HG03095 (cell line): ENCODE results near the gene GGCT.

ENCODE experiments used
- ATAC-seq: cut with Tn5 transposase; IDR thresholded peaks from one replicate; pipeline ENCODE4 v1.9.1; 2021; ENCODE audit warnings: moderate library complexity; ENCODE audit not compliant: unreplicated experiment

GGCT gene

GRCh38 chr7:30479202-30480120, 25.2 kb downstream of the GGCT start:
- no peak for ATAC-seq

GRCh38 chr7:30478349-30479201, 26.1 kb downstream of the GGCT start, which contains the start of gene NOD1:
NOD1 (minus strand) TSS chr7:30478784; CDS start chr7:30456921, 21,863 bp downstream.
- peak; percentile 91 for ATAC-seq

- no peak for ATAC-seq
Measured at GRCh38 chr7:30476459-30477145, 28.0 kb downstream of the GGCT start.

GRCh38 chr7:30475580-30475979, 29.0 kb downstream of the GGCT start:
- ATAC-seq, result no peak

- no peak for ATAC-seq
Measured at GRCh38 chr7:30474893-30475292, 29.7 kb downstream of the GGCT start.

- ATAC-seq, result no peak
Measured at GRCh38 chr7:30474485-30474884, 30.1 kb downstream of the GGCT start.

- no peak for ATAC-seq
Measured at GRCh38 chr7:30473903-30474302, 30.7 kb downstream of the GGCT start.

GRCh38 chr7:30472784-30473775, 31.5 kb downstream of the GGCT start:
- ATAC-seq, result no peak

GRCh38 chr7:30472081-30472783, 32.4 kb downstream of the GGCT start:
- no peak for ATAC-seq

GRCh38 chr7:30471205-30471604, 33.4 kb downstream of the GGCT start:
- no peak for ATAC-seq

- no peak for ATAC-seq
Measured at GRCh38 chr7:30470771-30471170, 33.9 kb downstream of the GGCT start.

- no peak for ATAC-seq
Measured at GRCh38 chr7:30470163-30470770, 34.4 kb downstream of the GGCT start.

GRCh38 chr7:30469303-30469702, 35.3 kb downstream of the GGCT start:
- no peak for ATAC-seq

GRCh38 chr7:30468791-30469190, 35.8 kb downstream of the GGCT start:
- ATAC-seq, result no peak

- ATAC-seq, result no peak
Measured at GRCh38 chr7:30468041-30468440, 36.6 kb downstream of the GGCT start.

- no peak for ATAC-seq
Measured at GRCh38 chr7:30467271-30467670, 37.4 kb downstream of the GGCT start.

- no peak for ATAC-seq
Measured at GRCh38 chr7:30466266-30466665, 38.4 kb downstream of the GGCT start.

GRCh38 chr7:30465811-30466180, 38.8 kb downstream of the GGCT start:
- ATAC-seq, result no peak
